SJCRH30 (cell line): ENCODE measurements around the gene PDGFD. TPM values are rescaled to one million over a fixed set of nuclear protein-coding genes. Genes with fewer than 3 reads are reported as not detected.

Experiments
- DNase-seq, 2 experiments: peaks; one replicate each; pipeline ENCODE4 v3.0.0-alpha.2; 2015 to 2020
- H3K27ac ChIP-seq: fragments of 250-450 bp; sonication (Bioruptor Pico); 2 replicates; pipeline ENCODE4 v1.5.1; 2020; ENCODE audit warnings: mild to moderate bottlenecking, moderate library complexity
- H3K27me3 ChIP-seq: fragments of 250-450 bp; sonication (Bioruptor Pico); 2 replicates; pipeline ENCODE4 v1.5.1; 2020; ENCODE audit warnings: mild to moderate bottlenecking, moderate library complexity
- H3K36me3 ChIP-seq: fragments of 250-450 bp; sonication (Bioruptor Pico); 2 replicates; pipeline ENCODE4 v1.5.1; 2020; ENCODE audit warnings: mild to moderate bottlenecking, moderate library complexity
- H3K4me1 ChIP-seq: fragments of 250-450 bp; sonication (Bioruptor Pico); 2 replicates; pipeline ENCODE4 v1.5.1; 2020; ENCODE audit warnings: mild to moderate bottlenecking, moderate library complexity
- H3K4me3 ChIP-seq: fragments of 250-450 bp; sonication (Bioruptor Pico); 2 replicates; pipeline ENCODE4 v1.5.1; 2020; ENCODE audit warnings: mild to moderate bottlenecking, moderate library complexity
- H3K9me3 ChIP-seq: fragments of 250-450 bp; sonication (Bioruptor Pico); replicated peaks from 2 replicates; pipeline ENCODE4 v1.5.1; 2020; ENCODE audit warnings: mild to moderate bottlenecking, moderate library complexity
- total RNA-seq: library from RNA; depleted of rRNA; stranded (reverse); fragments of >200 nt; shearing (Covaris generic); gene quantifications from 2 replicates; pipeline ENCODE4 v1.2.3, GENCODE V29; 2014

PDGFD gene
- total RNA-seq, 1 experiment from 2014 or later: 15.2 TPM

DNA sequence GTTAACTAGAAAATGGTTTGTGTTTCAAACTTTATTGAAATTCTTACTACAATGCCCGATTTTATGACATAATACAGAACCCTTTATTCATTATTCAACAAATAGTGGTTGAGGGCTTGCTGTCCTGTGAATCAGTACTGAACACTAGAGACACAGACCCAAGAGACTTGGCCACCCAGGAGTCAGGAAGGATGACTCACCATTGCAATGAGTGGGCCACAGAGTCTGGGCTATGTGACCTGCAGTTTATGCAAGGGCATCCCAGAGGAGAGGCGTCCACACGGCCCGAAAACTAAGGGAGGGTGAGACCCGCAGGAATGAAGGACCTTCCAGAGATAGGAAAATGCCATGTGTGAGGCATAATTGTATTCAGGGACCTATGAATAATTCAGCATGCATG is 271.3 kb downstream of the PDGFD start:
- DNase-seq: peak; percentile 60 to 66
- no peak overlapping the region for H3K27ac ChIP-seq
- no peak overlapping the region for H3K4me3 ChIP-seq

GRCh38 chr11:103890654-103891053 is 273.3 kb downstream of the PDGFD start:
- H3K27me3 ChIP-seq: no peaks in the 10 kb centered on the region
- H3K27ac ChIP-seq: no peak overlapping the region
- no peak for DNase-seq
- H3K4me3 ChIP-seq: no peak overlapping the region
- no peaks in the 10 kb centered on the region for H3K9me3 ChIP-seq
- H3K4me1 ChIP-seq: peaks cover 17% of the 10 kb centered on the region
- no peaks in the 10 kb centered on the region for H3K36me3 ChIP-seq

More for the DNA sequence above, 271.3 kb downstream of the PDGFD start:
- Histone ChIP-seq H3K4me1 (peaks cover 13% of the 10 kb centered on the region), H3K9me3 (no peaks in the 10 kb centered on the region), H3K27me3 (no peaks in the 10 kb centered on the region), H3K36me3 (no peaks in the 10 kb centered on the region)

- DNase-seq: no peak
- Histone ChIP-seq H3K9me3 (no peaks in the 10 kb centered on the region), H3K4me1 (peaks cover 17% of the 10 kb centered on the region), H3K4me3 (no peak overlapping the region), H3K27me3 (no peaks in the 10 kb centered on the region), H3K36me3 (no peaks in the 10 kb centered on the region), H3K27ac (no peak overlapping the region)
Measured at GRCh38 chr11:103889679-103890078, 274.3 kb downstream of the PDGFD start.

GRCh38 chr11:103888541-103888951 is 275.4 kb downstream of the PDGFD start:
- no peak overlapping the region for H3K27ac ChIP-seq
- peaks cover 16% of the 10 kb centered on the region for H3K4me1 ChIP-seq
- H3K4me3 ChIP-seq: no peak overlapping the region
- no peaks in the 10 kb centered on the region for H3K36me3 ChIP-seq
- no peaks in the 10 kb centered on the region for H3K27me3 ChIP-seq
- no peak for DNase-seq
- H3K9me3 ChIP-seq: no peaks in the 10 kb centered on the region

DNA sequence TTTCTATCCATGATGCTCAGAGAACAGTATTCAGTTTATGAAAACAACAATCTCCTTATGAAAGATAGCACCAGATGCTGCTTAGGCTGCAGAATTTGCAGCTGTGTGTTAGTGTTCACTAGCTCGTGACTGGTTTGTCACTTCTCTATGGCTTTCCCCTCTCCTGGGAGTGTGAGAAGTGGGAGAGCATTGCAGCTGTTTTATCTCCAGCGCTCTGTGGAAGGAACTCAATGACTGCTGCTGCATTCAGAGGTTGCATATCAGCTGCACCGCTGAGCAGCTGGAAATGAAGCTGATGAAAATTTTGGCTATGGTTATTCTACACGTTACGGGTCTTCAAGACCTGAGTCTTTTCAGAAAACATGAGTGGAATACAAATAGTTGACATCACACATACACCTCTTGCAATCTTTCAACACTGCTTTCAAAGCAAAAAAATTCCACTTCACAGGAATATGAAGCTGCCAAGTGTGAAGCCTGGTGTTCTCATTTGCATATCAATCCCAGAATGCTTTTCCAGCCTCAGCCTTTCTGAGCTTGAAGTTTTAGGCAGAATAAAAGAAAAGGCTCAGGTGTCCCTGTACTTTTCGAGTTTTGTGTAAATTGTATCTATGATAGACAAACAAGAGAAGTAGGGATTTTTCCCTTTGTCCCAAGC is 276.8 kb downstream of the PDGFD start:
- peak; percentile 66 to 82 for DNase-seq
- peaks cover 8% of the 10 kb centered on the region; the same call in 1 of the 2 replicates for H3K4me1 ChIP-seq

GRCh38 chr11:103883856-103884255 is 280.1 kb downstream of the PDGFD start:
- H3K36me3 ChIP-seq: no peaks in the 10 kb centered on the region
- peaks cover 8% of the 10 kb centered on the region; the same call in 1 of the 2 replicates for H3K4me1 ChIP-seq
- H3K27me3 ChIP-seq: no peaks in the 10 kb centered on the region
- no peak overlapping the region for H3K27ac ChIP-seq
- no peak overlapping the region for H3K4me3 ChIP-seq
- DNase-seq: no peak
- H3K9me3 ChIP-seq: no peaks in the 10 kb centered on the region

More for the DNA sequence above, 276.8 kb downstream of the PDGFD start:
- peak overlapping the region; percentile 41 for H3K4me3 ChIP-seq
- no peaks in the 10 kb centered on the region for H3K9me3 ChIP-seq
- H3K27me3 ChIP-seq: no peaks in the 10 kb centered on the region
- H3K27ac ChIP-seq: peak overlapping the region; percentile 37
- no peaks in the 10 kb centered on the region for H3K36me3 ChIP-seq

- DNase-seq: no peak
- Histone ChIP-seq H3K27ac (no peak overlapping the region), H3K27me3 (no peaks in the 10 kb centered on the region), H3K9me3 (no peaks in the 10 kb centered on the region), H3K4me1 (peaks cover 8% of the 10 kb centered on the region; the same call in 1 of the 2 replicates), H3K36me3 (no peaks in the 10 kb centered on the region), H3K4me3 (no peak overlapping the region)
Measured at GRCh38 chr11:103883291-103883690, 280.7 kb downstream of the PDGFD start.

- Histone ChIP-seq H3K27me3 (no peaks in the 10 kb centered on the region), H3K36me3 (no peaks in the 10 kb centered on the region), H3K4me3 (no peak overlapping the region), H3K4me1 (peaks cover 1% of the 10 kb centered on the region; the same call in 1 of the 2 replicates), H3K27ac (no peak overlapping the region), H3K9me3 (no peaks in the 10 kb centered on the region)
- no peak for DNase-seq
Measured at GRCh38 chr11:103881584-103881983, 282.4 kb downstream of the PDGFD start.

DNA sequence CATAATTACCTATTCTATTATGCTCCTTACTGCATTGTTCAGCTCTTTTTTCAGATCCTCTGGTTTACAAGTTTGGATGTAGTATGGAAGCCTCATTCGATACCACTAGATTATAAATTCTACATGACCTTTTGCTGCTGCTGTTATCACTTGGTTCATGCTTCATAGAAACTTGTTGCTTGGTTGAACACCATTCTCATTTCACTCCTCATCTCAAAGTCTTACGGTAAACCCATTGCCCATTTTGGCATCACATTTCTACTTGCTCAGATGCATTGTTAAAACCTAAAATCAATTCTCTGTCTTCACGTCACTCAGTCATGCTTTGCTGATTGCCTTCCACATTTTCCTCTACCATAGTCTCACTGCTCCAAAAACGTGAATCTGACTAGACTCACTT is 283.0 kb downstream of the PDGFD start:
- Histone ChIP-seq H3K4me3 (no peak overlapping the region), H3K27ac (no peak overlapping the region), H3K27me3 (no peaks in the 10 kb centered on the region), H3K36me3 (no peaks in the 10 kb centered on the region), H3K9me3 (no peaks in the 10 kb centered on the region), H3K4me1 (no peaks in the 10 kb centered on the region)
- no peak for DNase-seq

GRCh38 chr11:103878646-103879045 is 285.3 kb downstream of the PDGFD start:
- no peak for DNase-seq
- Histone ChIP-seq H3K9me3 (no peaks in the 10 kb centered on the region), H3K4me3 (no peak overlapping the region), H3K4me1 (no peaks in the 10 kb centered on the region), H3K36me3 (no peaks in the 10 kb centered on the region), H3K27me3 (no peaks in the 10 kb centered on the region), H3K27ac (no peak overlapping the region)

GRCh38 chr11:103877221-103877620 is 286.7 kb downstream of the PDGFD start:
- no peaks in the 10 kb centered on the region for H3K4me1 ChIP-seq
- no peaks in the 10 kb centered on the region for H3K36me3 ChIP-seq
- no peak overlapping the region for H3K27ac ChIP-seq
- peak; percentile 3 to 27 for DNase-seq
- H3K4me3 ChIP-seq: no peak overlapping the region
- H3K27me3 ChIP-seq: no peaks in the 10 kb centered on the region
- no peaks in the 10 kb centered on the region for H3K9me3 ChIP-seq

DNA sequence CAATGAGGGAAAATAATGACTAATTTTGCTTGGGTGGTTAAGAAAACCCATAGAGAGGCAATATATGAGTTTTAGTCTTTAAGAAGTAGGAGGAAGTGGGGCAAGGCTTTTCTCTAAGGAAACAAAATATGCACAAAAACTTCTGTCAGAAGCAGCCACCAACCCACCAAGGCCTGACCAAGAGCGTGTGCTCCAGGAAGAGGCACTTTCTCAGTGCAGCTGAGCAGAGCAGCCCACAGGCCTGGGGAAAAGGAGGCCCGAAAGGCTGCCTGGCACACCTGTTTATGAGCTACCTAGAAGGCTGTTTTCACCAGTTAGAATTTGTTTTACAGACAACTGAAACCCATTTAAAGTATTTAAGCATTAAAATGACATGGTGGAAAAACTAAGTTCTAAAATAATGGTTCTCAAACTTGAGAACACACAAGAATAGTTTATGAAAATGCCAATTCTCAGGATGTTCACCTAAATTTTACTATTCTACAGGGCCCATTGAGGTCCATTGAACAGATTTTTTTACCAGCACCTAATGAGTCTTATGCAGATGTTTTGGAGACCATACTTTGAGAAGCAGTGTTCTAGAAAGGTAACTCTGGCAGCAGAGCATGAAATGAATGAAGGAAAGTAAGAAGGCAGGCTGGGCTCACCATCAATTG is 288.0 kb downstream of the PDGFD start:
- no peak for DNase-seq
- H3K4me1 ChIP-seq: no peaks in the 10 kb centered on the region
- H3K27ac ChIP-seq: no peak overlapping the region
- no peaks in the 10 kb centered on the region for H3K27me3 ChIP-seq
- no peaks in the 10 kb centered on the region for H3K9me3 ChIP-seq
- H3K4me3 ChIP-seq: no peak overlapping the region
- no peaks in the 10 kb centered on the region for H3K36me3 ChIP-seq

- no peak overlapping the region for H3K4me3 ChIP-seq
- H3K27me3 ChIP-seq: no peaks in the 10 kb centered on the region
- no peaks in the 10 kb centered on the region for H3K4me1 ChIP-seq
- H3K9me3 ChIP-seq: no peaks in the 10 kb centered on the region
- DNase-seq: no peak
- H3K27ac ChIP-seq: no peak overlapping the region
- no peaks in the 10 kb centered on the region for H3K36me3 ChIP-seq
Measured at GRCh38 chr11:103872748-103873147, 291.2 kb downstream of the PDGFD start.

- no peak overlapping the region for H3K4me3 ChIP-seq
- no peak overlapping the region for H3K27ac ChIP-seq
- no peaks in the 10 kb centered on the region for H3K27me3 ChIP-seq
- DNase-seq: no peak
- no peaks in the 10 kb centered on the region for H3K4me1 ChIP-seq
- no peaks in the 10 kb centered on the region for H3K36me3 ChIP-seq
- H3K9me3 ChIP-seq: no peaks in the 10 kb centered on the region
Measured at GRCh38 chr11:103871923-103872551, 291.9 kb downstream of the PDGFD start.

GRCh38 chr11:103870821-103871309 is 293.1 kb downstream of the PDGFD start:
- H3K4me3 ChIP-seq: no peak overlapping the region
- H3K27ac ChIP-seq: no peak overlapping the region
- no peaks in the 10 kb centered on the region for H3K27me3 ChIP-seq
- H3K4me1 ChIP-seq: no peaks in the 10 kb centered on the region
- H3K36me3 ChIP-seq: no peaks in the 10 kb centered on the region
- no peak for DNase-seq
- no peaks in the 10 kb centered on the region for H3K9me3 ChIP-seq
